K562 (cell line): Measurements from ENCODE around the gene IMPA2.

Experiments
- JUNB ChIP-seq: fragments of 450-650 bp; formaldehyde crosslinking; conservative IDR thresholded peaks from 2 replicates; pipeline ENCODE4 v1.4.0; 2020; ENCODE audit warnings: mild to moderate bottlenecking
- PCBP1 ChIP-seq: fragments of 200-400 bp; formaldehyde crosslinking; IDR thresholded peaks from 2 replicates; pipeline ENCODE4 v1.6.1; 2018; ENCODE audit warnings: mild to moderate bottlenecking, low read depth, low read length; ENCODE audit not compliant: poor library complexity, severe bottlenecking
- RCOR1 ChIP-seq, 2 experiments: IDR thresholded peaks; 2 replicates each; pipeline ENCODE4 v1.6.1; 2012; ENCODE audit warnings: low read depth in 2 of 2, low read length in 2 of 2, borderline replicate concordance in 1 of 2, improper control_type of control experiment in 1 of 2
- TEAD4 ChIP-seq, 2 experiments: sonication (generic) in 1 of 2; formaldehyde crosslinking in 1 of 2; IDR thresholded peaks; 2 replicates each; pipeline versions ENCODE4 v1.6.1 to v1.8.0; 2012 to 2022; ENCODE audit warnings: borderline replicate concordance in 1 of 2, inconsistent platforms in 1 of 2, low read length in 1 of 2, mild to moderate bottlenecking in 1 of 2, missing genetic modification reagents in 1 of 2
- ZC3H4 ChIP-seq: sonication (generic); formaldehyde crosslinking; IDR thresholded peaks from 2 replicates; pipeline ENCODE4 v1.9.0; 2021; ENCODE audit warnings: missing genetic modification reagents, borderline replicate concordance
- ZNF316 ChIP-seq: fragments of 450-650 bp; IDR thresholded peaks from 2 replicates; pipeline ENCODE4 v1.6.1; 2016
- TF ChIP-seq, protein P1 (sequence below): fragments of 250-450 bp; sonication (Bioruptor Pico); IDR thresholded peaks from 2 replicates; pipeline ENCODE4 v1.4.0; 2020; ENCODE audit warnings: mild to moderate bottlenecking, moderate library complexity, borderline replicate concordance
- TF ChIP-seq, protein P2 (sequence below), 2 experiments: fragments of 450-650 bp; formaldehyde crosslinking in 1 of 2; IDR thresholded peaks; 2 replicates each; pipeline versions ENCODE4 v1.4.0 to v1.6.1; 2014 to 2020; ENCODE audit warnings: mild to moderate bottlenecking in 2 of 2, borderline replicate concordance in 1 of 2, low read depth in 1 of 2

DNA sequence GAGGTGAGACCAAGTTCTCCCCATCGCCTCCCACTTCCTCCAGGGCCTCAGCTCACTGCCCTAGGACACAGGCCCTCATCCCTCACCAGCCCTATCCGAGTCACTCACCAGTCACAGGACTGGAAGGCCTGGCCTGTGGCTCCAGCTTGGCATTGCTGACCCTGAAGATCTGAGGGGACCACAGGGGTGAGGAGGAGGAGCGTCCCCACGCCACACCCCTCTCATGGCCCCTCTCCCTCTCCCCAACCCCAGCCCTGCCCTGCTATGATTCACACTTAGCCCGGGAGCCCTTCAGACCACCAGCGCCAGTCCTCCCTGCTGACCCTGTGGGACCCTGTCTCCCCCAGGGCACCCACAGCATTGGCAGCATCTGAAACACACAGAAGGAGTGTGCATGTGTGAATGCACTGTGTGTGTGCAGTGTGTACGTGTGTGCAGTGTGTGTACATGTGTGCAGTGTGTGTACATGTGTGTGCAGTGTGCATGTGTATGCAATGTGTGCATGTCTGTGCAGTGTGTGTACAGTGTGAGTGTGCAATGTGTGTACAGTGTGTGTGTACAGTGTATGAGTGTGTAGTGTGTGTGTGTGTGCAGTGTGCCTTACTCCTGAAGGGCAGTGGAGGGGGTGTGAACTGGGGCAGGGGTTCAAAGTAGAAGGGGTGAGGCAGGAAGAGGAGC is 82.9 kb downstream of the IMPA2 start:
- TF ChIP-seq ZNF316, result no peak
- TF ChIP-seq, protein P1, sequence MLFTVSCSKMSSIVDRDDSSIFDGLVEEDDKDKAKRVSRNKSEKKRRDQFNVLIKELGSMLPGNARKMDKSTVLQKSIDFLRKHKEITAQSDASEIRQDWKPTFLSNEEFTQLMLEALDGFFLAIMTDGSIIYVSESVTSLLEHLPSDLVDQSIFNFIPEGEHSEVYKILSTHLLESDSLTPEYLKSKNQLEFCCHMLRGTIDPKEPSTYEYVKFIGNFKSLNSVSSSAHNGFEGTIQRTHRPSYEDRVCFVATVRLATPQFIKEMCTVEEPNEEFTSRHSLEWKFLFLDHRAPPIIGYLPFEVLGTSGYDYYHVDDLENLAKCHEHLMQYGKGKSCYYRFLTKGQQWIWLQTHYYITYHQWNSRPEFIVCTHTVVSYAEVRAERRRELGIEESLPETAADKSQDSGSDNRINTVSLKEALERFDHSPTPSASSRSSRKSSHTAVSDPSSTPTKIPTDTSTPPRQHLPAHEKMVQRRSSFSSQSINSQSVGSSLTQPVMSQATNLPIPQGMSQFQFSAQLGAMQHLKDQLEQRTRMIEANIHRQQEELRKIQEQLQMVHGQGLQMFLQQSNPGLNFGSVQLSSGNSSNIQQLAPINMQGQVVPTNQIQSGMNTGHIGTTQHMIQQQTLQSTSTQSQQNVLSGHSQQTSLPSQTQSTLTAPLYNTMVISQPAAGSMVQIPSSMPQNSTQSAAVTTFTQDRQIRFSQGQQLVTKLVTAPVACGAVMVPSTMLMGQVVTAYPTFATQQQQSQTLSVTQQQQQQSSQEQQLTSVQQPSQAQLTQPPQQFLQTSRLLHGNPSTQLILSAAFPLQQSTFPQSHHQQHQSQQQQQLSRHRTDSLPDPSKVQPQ (CRISPR knock-in tag), result no peak
- no peak for TF ChIP-seq JUNB (CRISPR knock-in tag)
- TF ChIP-seq ZC3H4 (CRISPR knock-in tag), result no peak
- TF ChIP-seq, protein P2, sequence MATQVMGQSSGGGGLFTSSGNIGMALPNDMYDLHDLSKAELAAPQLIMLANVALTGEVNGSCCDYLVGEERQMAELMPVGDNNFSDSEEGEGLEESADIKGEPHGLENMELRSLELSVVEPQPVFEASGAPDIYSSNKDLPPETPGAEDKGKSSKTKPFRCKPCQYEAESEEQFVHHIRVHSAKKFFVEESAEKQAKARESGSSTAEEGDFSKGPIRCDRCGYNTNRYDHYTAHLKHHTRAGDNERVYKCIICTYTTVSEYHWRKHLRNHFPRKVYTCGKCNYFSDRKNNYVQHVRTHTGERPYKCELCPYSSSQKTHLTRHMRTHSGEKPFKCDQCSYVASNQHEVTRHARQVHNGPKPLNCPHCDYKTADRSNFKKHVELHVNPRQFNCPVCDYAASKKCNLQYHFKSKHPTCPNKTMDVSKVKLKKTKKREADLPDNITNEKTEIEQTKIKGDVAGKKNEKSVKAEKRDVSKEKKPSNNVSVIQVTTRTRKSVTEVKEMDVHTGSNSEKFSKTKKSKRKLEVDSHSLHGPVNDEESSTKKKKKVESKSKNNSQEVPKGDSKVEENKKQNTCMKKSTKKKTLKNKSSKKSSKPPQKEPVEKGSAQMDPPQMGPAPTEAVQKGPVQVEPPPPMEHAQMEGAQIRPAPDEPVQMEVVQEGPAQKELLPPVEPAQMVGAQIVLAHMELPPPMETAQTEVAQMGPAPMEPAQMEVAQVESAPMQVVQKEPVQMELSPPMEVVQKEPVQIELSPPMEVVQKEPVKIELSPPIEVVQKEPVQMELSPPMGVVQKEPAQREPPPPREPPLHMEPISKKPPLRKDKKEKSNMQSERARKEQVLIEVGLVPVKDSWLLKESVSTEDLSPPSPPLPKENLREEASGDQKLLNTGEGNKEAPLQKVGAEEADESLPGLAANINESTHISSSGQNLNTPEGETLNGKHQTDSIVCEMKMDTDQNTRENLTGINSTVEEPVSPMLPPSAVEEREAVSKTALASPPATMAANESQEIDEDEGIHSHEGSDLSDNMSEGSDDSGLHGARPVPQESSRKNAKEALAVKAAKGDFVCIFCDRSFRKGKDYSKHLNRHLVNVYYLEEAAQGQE (IDR thresholded peaks at IDR 0.05; ENCODE audit: borderline replicate concordance), result no peak
- TF ChIP-seq, protein P2 (CRISPR knock-in tag; IDR thresholded peaks at IDR 0.05; ENCODE audit: low read depth), result no peak
- no peak for TF ChIP-seq PCBP1
- no peak for TF ChIP-seq TEAD4 (IDR thresholded peaks at IDR 0.05; ENCODE audit: low read length)
- TF ChIP-seq TEAD4 (CRISPR knock-in tag; IDR thresholded peaks at IDR 0.05; ENCODE audit: borderline replicate concordance), result no peak
- no peak for TF ChIP-seq RCOR1 (IDR thresholded peaks at IDR 0.05; ENCODE audit: borderline replicate concordance in 1 of 2, low read depth in 2 of 2, low read length in 2 of 2)
